ENCODE results near the gene BBOF1. TPM values are rescaled to one million over a fixed set of nuclear protein-coding genes. Genes with fewer than 3 reads are reported as not detected.

Gene BBOF1
- total and polyA plus RNA-seq, 8 donors: 1.8 to 13.0 (median 4.0) TPM; not detected in 2

- H3K9me3 ChIP-seq: no peaks in the 10 kb centered on the region
- peak overlapping the region in 4 of 5 donors; percentile 43 to 67 (median 53) for H3K27ac ChIP-seq
- no peak for TF ChIP-seq POLR2AphosphoS5 (IDR thresholded peaks at IDR 0.05)
- no peak for TF ChIP-seq POLR2A (IDR thresholded peaks at IDR 0.05)
- no peak for TF ChIP-seq EP300 (IDR thresholded peaks at IDR 0.05)
- intact Hi-C loops (cut with DNase I; ENCODE audit: low total_unique reads): no loop called here
- DNase-seq: peak in 1 of 2 donors; percentile 22
- no peaks in the 10 kb centered on the region for H3K36me3 ChIP-seq
- 19 to 57% (median 35%) methylated on average over 4 of the region's 4 CpGs for WGBS, 5 donors
- H3K4me1 ChIP-seq: peaks cover 20 to 59% (median 47%) of the 10 kb centered on the region in 4 donors
- H3K4me3 ChIP-seq: no peak overlapping the region
- no peaks in the 10 kb centered on the region for H3K27me3 ChIP-seq
Measured at GRCh38 chr14:74080820-74081460, 61.8 kb downstream of the BBOF1 start.

GRCh38 chr14:74081491-74081890 is 62.3 kb downstream of the BBOF1 start:
- H3K36me3 ChIP-seq: no peaks in the 10 kb centered on the region
- DNase-seq: no peak
- 82 to 91% (median 86%) methylated on average over 3 of the region's 3 CpGs for WGBS, 5 donors
- H3K27me3 ChIP-seq: no peaks in the 10 kb centered on the region
- no peak overlapping the region for H3K4me3 ChIP-seq
- TF ChIP-seq EP300 (IDR thresholded peaks at IDR 0.05): no peak
- no peak for TF ChIP-seq POLR2A (IDR thresholded peaks at IDR 0.05)
- no peak for TF ChIP-seq POLR2AphosphoS5 (IDR thresholded peaks at IDR 0.05)
- TF ChIP-seq CTCF (IDR thresholded peaks at IDR 0.05): no peak
- H3K27ac ChIP-seq: peak overlapping the region in 4 of 5 donors; percentile 19 to 67 (median 44)
- peaks cover 24 to 60% (median 49%) of the 10 kb centered on the region in 4 donors for H3K4me1 ChIP-seq
- intact Hi-C loops (cut with DNase I; ENCODE audit: low total_unique reads): no loop called here
- H3K9me3 ChIP-seq: no peaks in the 10 kb centered on the region

GRCh38 chr14:74083161-74083560 is 64.0 kb downstream of the BBOF1 start:
- Histone ChIP-seq H3K4me3 (peak overlapping the region; percentile 63 to 88 (median 84)), H3K4me1 (peaks cover 24 to 54% (median 47%) of the 10 kb centered on the region in 4 donors), H3K9me3 (no peaks in the 10 kb centered on the region), H3K27ac (peak overlapping the region; percentile 17 to 97 (median 91)), H3K27me3 (no peaks in the 10 kb centered on the region), H3K36me3 (no peaks in the 10 kb centered on the region)
- intact Hi-C loops (cut with DNase I; ENCODE audit: low total_unique reads): no loop called here
- WGBS, 5 donors: 79 to 90% (median 83%) methylated on average over 3 of the region's 3 CpGs
- DNase-seq: peak in 1 of 2 donors; percentile 4
- TF ChIP-seq EP300 (IDR thresholded peaks at IDR 0.05) (no peak), POLR2AphosphoS5 (IDR thresholded peaks at IDR 0.05) (no peak)

- H3K4me1 ChIP-seq: peaks cover 24 to 54% (median 47%) of the 10 kb centered on the region in 4 donors
- intact Hi-C loops (cut with DNase I; ENCODE audit: low total_unique reads): no loop called here
- peak overlapping the region; percentile 90 to 97 (median 94) for H3K27ac ChIP-seq
- peak overlapping the region; percentile 63 to 88 (median 84) for H3K4me3 ChIP-seq
- H3K36me3 ChIP-seq: no peaks in the 10 kb centered on the region
- H3K9me3 ChIP-seq: no peaks in the 10 kb centered on the region
- 0 to 2% (median 2%) methylated on average over 15 of the region's 15 CpGs for WGBS, 5 donors
- H3K27me3 ChIP-seq: no peaks in the 10 kb centered on the region
- no peak for DNase-seq
- TF ChIP-seq POLR2A (IDR thresholded peaks at IDR 0.05) (no peak), POLR2AphosphoS5 (IDR thresholded peaks at IDR 0.05) (no peak), CTCF (IDR thresholded peaks at IDR 0.05) (no peak), EP300 (IDR thresholded peaks at IDR 0.05) (no peak)
Measured at GRCh38 chr14:74083784-74084276, 64.7 kb downstream of the BBOF1 start.

GRCh38 chr14:74084277-74085046 is 65.3 kb downstream of the BBOF1 start, which contains the start of the genes ALDH6A1 and LIN52:
Gene ALDH6A1 (minus strand): TSS chr14:74084453. CDS start chr14:74084394, 59 bp downstream.
Gene LIN52 (plus strand): TSS chr14:74084956. CDS start chr14:74084975, 19 bp downstream.
- WGBS, 5 donors: 0 to 1% (median 0%) methylated on average over 38 to 46 of the region's 46 CpGs
- Histone ChIP-seq H3K4me3 (peak within 1 kb of the TSS; percentile 82 to 88 (median 86)), H3K36me3 (no peaks in the 10 kb centered on the region), H3K27me3 (no peaks in the 10 kb centered on the region), H3K9me3 (no peaks in the 10 kb centered on the region), H3K27ac (peak within 1 kb of the TSS; percentile 90 to 97 (median 94)), H3K4me1 (peaks cover 24 to 54% (median 47%) of the 10 kb centered on the region in 4 donors)
- intact Hi-C loops (cut with DNase I; ENCODE audit: low total_unique reads): no loop called here
- peak; percentile 99 to 100 for DNase-seq
- TF ChIP-seq POLR2A (IDR thresholded peaks at IDR 0.05): peak in 3 of 4 donors; percentile 17 to 97 (median 96)
- TF ChIP-seq EP300 (IDR thresholded peaks at IDR 0.05): peak; percentile 26
- peak in 1 of 7 experiments; percentile 11 for TF ChIP-seq CTCF (IDR thresholded peaks at IDR 0.05)
- TF ChIP-seq POLR2AphosphoS5 (IDR thresholded peaks at IDR 0.05): peak; percentile 95 to 99 (median 98)

Measured in stomach (tissue), 9 donors.